GM18520 (cell line): Measurements from ENCODE around the gene MT1F.
"Not testable (repeated sequence)": the region's sequence is repeated elsewhere in the genome, so short reads cannot be mapped to it uniquely, and the experiment has no call there.

ENCODE experiments used
- ATAC-seq: cut with Tn5 transposase; IDR thresholded peaks from one replicate; pipeline ENCODE4 v1.9.1; 2021; ENCODE audit not compliant: unreplicated experiment

MT1F gene

DNA sequence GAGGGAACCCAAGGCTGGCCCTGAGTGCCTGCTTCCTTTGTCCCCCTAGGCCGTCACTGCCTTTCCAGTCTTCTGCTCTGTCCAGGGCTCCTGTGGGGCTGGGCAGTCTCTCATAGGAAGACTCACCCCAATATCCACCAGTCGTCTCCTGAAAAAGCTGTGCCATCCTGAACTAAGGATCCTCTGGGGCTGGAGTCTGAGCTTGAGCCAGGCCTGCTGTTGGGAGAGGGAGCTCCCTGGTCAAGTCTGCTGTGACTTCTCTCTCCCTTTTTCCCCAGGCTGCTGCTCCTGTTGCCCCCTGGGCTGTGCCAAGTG, 12.8 kb downstream of the MT1F start:
- no peak for ATAC-seq

DNA sequence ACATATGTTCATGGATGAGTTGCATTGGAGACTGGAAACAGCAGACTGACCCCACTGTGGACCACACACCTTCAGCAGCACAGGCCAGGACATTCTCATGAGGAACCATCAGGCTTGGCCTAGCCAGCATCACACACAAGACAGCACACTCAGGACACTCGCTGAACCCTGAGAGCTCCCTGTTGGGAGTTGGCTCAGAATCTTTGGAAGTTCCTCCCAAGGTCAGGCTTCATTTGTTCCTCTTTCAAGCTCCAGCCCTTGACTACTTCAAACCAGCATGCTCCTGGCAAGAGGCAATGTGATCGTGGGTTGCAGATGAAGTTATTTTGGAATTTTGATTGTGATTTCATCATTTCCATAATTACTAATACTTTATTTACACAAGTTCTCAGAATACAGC, 13.9 kb downstream of the MT1F start:
- ATAC-seq = not testable (repeated sequence)

DNA sequence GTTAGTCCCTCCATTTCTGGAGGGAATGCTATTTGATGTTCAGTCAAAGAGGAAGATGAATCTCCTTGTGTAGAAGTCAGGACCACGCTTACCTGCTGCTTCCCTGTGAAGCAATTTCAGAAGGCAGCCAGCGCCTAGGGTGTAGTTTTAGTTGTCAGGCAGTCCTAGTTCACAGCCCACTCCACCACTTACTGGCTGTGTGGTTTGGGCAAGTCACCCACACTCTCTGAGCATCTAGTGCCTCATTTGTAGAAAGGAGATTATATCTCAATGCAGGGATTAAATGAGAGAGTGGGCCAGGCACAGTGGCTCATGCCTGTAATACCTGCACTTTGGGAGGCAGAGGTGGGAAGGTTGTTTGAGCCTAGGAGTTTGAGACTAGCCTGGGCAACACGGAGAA, 14.4 kb downstream of the MT1F start:
- not testable (repeated sequence) for ATAC-seq

DNA sequence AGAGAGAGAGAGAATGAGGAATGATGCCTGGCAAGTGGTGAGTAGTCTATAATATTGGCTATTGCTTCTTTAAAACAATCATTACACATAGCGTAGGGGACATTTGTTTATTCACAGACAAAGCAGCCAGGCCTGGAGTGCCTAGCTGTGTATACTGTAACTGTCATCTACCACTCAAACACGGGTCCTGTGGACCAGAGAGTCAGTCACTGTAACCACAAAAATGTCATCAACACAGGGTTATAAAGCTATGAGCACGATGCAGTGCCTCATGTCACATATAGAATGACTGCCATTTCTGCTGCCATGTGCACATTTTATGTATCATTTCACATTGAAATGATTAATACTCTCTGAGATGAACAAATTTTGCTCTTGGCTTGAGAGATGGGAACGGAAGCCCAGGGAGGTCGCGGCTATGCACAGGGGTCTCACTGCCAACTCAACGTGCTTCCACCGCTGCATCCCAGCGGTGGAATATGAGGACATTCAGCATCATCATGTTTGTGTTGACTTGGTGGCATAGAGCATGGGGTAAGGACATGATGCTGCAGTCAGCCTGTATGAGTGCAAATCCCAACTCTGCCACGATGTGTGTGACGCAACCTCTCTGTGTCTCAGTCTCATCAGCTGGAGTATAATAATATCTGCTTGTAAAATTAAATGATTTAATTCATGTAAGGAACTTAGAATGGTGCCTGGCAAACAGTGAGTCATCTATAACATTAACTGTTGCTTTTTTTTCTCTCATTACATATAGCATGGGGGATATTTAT, 15.2 kb downstream of the MT1F start:
- ATAC-seq = no peak

DNA sequence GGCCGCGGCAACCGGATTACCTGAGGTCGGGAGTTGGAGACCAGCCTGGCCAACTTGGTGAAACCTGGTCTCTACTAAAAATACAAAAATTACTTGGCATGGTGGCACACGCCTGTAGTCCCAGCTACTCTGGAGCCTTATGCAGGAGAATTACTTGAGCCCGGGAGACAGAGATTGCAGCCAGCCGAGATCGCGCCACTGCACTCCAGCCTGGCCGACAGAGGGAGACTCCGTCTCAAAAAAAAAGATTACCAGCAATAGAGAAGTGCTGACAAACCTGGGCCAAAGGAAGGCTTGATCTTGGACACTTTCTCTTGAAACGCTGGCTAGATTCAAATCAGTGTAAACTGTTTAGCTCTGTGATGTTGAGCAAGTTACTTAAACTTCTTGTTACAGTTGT, 16.2 kb downstream of the MT1F start:
- ATAC-seq = no peak

DNA sequence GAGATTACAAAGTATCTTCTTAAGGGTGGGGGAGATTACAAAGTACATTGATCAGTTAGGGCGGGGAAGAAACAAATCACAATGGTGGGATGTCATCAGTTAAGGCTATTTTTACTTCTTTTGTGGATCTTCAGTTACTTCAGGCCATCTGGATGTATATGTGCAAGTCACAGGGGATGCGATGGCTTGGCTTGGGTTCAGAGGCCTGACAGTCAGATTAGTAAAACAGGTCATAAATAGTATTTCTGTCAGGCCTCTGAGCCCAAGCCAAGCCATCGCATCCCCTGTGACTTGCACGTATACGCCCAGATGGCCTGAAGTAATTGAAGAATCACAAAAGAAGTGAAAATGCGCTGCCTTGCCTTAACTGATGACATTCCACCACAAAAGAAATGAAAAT, 16.8 kb downstream of the MT1F start:
- not testable (repeated sequence) for ATAC-seq

DNA sequence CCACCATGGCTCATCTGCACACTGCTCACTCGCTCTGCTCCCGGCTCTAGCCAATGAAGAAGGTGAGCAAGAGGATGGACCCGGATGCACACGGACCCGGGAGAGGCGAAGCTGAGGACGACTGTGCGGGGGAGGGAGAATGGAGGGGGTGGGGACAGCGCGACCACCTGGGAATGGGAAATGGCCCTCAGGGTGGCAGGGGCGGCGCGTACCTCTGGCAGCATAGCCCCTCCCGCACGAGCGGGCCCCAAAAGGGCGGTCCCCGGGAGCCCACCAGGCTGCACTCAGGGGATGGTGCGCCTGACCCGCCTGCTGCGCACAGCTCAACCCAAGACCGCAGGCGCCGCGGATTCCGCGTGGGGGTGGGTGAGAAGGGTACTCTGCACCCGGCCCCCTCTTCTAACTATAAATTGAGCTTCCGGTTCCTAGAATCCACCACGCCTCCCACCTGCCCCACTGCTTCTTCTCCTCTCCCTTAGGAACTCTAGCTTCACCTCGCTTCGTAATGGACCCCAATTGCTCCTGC, 18.0 kb downstream of the MT1F start:
- ATAC-seq = no peak

DNA sequence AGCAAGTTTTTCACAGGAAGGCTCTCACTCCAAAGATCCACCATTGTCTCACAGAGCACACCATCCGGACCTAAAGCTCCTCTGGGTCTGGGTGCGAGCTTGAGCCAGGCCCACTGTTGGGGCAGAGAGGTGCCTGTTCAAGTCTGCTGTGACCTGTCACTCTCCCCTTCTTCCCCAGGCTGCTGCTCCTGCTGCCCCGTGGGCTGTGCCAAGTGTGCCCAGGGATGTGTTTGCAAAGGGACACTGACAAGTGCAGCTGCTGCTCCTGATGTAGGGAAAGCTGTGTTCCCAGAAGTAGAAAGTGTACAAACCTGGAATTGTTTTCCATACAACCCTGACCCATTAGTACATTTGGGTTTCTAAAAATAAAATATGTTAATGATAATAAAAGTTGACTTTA, 19.7 kb downstream of the MT1F start:
- ATAC-seq = no peak

DNA sequence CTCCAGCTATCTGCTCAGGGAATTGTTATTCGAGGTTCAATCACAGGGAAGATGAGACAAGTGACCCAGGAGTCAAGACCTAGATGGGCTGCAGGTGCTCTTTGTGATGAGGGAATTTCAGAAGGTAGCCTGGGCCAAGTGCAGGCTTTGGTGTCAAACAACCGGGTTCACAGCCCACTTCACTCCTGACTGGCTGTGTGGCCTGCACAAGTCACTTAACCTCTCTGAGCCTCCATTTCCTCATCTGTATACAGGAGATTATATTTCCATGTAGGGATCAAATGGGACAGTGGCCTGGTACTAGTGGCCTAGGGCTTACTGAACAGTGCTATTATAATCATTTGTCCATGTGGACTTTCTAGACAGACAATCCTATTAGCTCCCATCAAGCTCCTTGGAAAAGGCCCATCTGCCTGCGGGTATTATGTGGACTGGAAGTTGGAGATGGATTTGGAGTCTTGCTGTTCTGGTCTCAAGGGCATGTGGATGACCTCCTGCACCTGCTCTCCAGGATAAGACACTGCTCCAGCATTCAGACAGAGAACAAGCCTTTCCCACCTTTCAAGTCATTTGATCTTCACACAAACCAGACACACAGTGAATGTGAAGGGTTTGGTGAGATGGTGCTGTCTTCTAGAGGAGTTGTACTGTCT, 21.4 kb downstream of the MT1F start:
- ATAC-seq = no peak

DNA sequence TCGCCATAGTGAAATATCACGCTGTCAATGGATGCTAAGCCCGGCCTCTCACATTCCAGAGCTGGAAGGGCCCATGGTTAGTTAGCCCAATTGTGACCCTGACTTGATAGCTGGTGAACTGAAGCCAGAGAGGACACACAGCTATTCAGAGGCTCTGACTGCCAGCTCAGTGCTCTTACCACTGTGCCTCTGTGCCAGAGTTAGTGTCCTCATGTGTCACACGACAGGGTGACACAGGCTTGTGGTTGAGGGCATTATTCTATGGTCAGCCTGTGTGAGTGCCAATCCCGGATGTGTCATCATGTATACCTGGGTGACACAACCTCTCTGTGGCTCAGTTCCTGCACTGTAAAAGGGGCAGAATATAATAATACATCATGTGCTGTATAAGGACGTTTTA, 22.1 kb downstream of the MT1F start:
- peak; percentile 30 for ATAC-seq

DNA sequence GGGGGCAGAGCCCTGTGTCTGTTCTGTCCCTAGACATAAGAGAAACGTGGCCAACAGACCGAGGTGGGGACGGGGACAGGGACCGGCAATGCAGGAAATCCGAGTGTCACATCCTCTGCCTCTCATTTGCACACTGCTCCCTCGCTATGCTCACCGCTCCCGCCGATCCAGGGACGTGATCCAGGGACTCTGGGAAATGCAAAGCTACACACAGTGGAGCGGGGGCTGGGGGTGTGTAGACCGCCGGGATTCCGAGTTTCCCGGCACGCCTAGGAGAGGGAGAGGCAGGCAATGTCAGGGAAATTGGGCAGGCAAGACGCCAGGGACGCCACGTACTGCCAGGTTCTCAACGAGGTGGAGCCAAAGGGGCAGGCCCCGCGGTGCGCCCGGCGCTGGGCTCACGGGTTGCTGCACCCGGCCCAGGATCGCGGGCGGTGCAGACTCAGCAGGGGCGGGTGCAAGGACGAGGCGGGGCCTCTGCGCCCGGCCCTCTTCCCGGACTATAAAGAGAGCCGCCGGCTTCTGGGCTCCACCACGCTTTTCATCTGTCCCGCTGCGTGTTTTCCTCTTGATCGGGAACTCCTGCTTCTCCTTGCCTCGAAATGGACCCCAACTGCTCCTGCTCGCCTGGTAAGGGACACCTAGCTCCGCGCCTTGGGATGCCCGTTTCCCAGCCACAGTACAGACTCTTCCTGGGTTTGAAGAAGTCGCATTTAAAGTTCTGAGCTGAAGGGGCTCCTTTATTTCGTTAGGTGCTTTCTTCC, 24.4 kb downstream of the MT1F start, which contains the start of gene MT1X:
Gene MT1X, plus strand, starts transcription at position 532 of the 764 bp plus-strand sequence. Its CDS starts 71 bp downstream, at position 603.
- peak; percentile 80 for ATAC-seq

DNA sequence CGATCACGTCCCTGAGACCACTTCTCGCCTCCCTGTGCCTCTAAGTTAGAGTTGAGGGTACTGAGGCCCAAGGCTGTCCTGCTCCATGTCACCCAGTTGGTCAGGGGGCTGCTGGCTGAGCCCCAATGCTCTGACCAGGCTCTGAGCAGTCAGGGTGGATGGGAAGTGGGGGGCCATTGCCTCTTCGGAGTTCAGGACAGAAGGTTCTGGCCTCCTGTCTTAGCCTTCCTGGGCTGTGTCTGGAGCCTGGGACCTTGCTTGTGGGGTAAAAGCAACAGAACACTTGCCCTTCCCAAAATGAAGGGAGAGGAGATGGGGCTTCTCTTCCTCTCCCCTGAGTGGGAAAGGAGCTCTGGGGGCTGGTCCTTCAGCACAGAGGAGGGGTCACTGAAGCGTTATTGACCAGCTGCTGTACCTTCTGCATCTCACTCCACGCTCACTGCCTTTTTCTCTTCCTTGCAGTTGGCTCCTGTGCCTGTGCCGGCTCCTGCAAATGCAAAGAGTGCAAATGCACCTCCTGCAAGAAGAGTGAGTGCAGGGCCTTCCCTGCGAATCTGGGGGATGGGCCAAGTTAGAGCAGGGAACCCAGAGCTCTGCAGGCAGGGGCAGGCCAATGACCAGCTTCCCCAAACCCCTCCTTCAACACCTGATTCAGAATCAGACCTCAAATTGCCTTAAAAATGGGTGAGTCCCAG, 25.1 kb downstream of the MT1F start:
- ATAC-seq = no peak

DNA sequence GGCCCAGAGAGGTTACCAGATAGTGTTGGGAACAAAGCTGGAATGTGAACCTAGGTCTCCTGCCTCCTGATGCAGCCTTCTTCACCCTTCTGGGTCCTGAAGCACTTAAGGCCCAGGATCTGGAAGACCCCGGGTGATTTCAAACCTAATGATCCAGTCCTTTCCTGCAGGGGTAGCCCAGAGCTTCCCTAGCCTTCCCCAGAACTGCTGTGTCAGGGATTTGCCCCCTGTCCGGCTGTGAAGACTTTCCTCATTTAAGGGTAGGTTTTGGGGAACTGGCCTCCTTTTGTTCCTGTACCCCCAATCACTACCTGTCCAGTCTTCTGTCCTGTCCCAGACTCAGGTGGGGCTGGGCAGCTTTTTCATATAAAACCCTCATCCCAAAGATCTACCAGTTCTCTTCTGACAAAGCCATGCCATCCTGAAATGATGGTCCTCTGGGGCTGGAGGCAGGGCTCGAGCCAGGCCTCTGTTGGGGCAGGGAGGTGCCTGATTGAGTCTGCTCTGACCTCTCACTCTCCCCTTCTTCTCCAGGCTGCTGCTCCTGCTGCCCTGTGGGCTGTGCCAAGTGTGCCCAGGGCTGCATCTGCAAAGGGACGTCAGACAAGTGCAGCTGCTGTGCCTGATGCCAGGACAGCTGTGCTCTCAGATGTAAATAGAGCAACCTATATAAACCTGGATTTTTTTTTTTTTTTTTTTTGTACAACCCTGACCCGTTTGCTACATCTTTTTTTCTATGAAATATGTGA, 25.8 kb downstream of the MT1F start:
- ATAC-seq = no peak

DNA sequence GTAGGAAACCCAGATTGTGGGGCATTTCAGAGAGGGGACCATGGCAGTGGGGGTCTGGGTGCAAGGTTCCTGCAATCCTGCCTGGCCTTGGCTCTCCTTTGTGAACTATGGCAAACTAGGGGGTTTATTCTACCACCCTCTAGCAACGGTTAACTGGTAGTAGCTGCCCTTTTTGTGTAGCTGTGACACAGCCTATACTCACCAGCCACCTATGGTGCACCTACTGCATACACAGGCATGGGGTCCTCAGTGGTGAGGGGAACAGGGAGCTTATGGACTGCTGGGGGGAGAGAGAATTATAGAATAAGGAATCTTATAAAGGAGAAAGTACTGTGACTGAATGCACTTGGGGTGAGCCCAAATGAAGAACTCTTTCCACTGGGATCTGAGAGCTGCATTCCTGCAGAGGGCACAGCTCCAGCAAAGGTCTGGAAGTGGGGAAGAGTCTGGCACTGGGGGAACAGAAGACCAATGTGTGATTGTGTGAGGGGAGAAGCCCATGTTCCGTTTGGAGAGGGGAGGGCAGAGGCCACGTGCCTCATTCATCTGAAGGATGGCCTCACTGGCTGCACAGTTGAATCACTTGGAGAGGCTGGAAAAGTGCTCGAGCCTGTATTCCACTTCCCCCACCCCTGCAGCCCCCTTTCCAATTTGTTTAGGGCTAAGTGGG, 26.6 kb downstream of the MT1F start:
- ATAC-seq = no peak

DNA sequence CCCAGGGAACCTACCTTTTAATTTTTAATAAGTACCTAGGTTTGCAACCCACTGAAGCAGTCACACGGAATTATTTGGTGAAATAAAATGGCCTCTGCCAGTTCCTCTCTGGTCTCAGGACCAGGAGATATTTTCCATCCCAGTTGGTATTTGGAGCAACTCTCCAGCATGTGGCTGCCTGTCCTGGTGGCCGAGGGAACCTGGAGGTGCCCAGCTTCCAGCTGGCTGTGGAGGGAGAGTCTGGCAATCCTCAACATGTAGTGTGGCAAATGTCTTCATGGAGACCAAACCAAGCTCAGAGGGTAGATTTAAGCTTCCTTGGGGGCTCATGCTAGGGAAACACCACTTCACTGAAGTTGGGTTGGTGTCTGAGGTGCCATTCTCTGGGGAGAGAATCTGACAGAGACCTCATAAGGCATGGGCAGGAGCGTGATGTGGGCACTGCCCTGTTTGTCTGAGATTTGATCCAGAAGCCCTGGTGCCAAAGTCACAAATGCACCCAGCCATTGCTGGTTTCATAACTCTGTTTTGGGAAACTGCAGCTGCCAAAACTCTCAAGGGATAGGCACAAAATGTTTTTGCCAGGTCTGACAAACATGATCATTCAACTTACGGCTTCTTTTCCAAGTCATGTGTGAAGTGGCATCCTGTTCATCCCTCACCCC, 27.3 kb downstream of the MT1F start:
- ATAC-seq = no peak

DNA sequence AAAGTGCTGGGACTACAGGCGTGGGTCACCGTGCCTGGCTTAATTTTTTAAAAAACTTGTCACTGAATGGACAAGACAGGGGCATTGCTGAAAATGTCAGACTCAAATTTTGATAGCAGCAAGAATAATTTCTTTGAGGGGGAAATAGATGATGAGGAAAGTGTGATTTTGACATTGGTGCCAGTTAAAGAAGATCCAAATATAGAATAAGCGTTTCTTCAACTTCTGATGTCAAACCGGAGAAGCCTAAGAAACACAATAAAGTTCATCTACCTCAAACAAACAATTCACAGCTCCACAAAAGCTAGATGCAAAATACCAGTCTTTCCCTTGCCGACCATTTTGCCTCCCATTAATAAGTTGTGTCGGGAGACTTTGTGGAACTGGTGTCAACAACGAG, 29.0 kb downstream of the MT1F start:
- no peak for ATAC-seq

DNA sequence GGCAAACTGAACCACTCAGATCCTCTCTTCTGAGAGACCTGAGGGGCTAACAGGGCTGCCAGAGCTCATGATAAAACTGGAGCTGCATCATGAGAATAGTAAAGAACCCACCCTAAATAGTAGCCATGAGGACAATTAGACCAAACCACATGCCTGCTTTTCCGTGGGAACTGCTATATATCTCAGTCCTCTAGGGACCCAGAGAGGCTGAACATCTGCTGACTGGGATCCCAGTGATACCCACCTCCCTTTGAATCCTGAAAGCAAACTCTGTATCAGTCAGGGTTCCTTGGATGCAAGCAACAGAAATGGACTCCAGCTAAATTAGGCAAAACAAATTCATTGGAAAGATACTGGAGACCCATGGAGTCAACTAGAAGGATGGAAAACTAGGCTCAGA, 31.0 kb downstream of the MT1F start:
- no peak for ATAC-seq

DNA sequence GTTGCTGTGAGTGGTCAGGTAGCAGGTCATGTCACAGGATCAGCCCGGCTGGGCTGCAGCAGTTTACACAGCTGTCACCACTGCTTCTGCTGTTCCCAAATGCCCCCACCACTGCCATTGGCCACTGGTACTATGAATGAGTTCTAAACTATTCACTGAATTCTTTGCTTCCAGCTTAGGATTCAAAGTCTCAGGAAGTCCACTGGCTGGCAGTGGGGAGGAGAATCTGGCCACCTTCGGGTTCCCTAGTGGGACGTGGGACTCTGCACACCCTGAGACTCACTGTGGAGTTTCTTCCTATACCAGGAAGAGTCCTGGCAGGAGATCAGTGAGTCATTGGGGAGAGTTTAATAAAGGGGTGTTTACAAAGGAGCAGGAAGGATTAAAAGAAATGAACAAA, 31.4 kb downstream of the MT1F start:
- ATAC-seq = no peak

DNA sequence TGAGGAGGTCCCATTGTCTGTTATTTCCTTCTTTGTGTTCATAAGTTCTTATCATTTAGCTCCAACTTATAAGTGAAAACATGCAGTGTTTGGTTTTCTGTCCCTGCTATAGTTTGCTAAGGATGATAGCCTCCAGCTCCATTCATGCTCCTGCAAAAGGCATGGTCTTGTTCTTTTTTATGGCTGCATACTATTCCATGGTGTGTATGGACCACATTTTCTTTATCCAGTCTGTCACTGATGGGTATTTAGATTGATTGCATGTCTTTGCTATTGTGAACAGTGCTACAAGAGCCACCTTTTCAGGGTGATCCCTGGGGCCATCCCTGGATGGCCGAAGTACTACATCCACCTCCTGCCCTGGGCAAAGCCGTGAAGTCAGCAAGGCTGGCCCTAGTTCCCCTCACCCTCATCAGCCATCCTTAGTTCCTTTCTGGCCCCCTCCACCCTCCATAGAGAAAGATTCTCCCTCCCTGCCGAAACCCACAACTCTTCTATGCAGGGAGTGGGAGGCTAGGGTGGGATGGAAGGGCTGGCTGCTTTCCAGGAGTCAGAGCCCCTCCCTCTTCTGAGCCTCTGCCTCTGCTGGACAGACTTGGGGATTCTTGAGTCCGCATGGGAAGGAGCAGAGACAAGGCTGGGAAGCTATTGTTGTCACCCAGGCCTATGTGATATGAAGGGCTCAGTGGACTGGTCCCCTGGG, 32.8 kb downstream of the MT1F start:
- ATAC-seq = no peak
